NCI-H2107 (cell line): ENCODE measurements around the gene ITPR2.
"Not testable (repeated sequence)": the region's sequence is repeated elsewhere in the genome, so short reads cannot be mapped to it uniquely, and the experiment has no call there.

ENCODE experiments used
- DNase-seq: peaks from one replicate; lab custom pipeline; 2025; lab: John Stamatoyannopoulos, UW

Gene ITPR2

DNA sequence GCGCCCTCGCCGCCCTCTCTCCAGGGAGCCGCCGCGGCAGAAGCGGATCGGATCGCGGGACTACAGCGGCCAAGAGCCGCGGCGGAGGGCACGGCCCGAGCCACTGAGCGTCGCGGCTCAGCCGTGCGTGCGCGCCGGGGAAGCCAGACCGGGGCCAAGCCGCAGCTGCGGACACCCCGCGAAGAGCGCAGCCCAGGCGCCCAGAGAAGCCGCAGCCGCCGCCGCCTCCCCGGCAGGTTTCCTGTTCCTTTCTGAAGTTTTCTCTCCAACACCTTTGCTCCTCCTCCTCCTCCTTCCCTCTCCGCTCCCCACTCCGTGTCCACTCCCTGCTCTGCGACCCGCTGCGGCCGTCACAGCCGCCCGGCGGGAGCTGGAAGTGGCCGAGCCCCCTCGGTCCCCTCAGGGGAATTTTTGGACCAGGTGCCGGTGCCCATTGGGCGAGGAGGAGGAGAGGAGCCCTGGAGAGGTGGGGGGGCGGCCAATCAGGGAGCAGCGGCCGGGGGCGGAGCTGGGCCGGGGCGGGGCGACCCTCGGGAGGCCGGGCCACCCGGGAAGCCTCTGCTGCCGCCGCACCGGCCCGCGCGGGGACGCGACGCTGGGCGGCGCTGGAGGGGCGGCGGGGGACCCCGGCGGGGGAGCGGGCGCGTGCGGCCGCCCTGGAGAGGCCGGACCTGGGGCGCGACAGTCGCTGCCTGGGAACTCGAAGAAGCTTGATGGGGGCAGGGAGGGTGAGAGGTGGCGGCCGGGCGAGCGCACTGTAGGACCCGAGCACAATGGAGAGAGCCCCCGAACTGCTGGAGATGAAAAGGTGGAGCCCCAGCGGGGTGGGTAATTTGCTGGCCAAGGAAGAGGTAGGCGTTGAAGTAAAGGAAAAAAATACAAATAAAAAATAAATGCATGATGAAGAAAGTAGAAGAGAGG is at the start of gene ITPR2:
ITPR2 (minus strand) TSS at position 373 of the 921 bp plus-strand sequence. CDS start 413 bp downstream, outside the sequence.
- DNase-seq: peak; percentile 62

DNA sequence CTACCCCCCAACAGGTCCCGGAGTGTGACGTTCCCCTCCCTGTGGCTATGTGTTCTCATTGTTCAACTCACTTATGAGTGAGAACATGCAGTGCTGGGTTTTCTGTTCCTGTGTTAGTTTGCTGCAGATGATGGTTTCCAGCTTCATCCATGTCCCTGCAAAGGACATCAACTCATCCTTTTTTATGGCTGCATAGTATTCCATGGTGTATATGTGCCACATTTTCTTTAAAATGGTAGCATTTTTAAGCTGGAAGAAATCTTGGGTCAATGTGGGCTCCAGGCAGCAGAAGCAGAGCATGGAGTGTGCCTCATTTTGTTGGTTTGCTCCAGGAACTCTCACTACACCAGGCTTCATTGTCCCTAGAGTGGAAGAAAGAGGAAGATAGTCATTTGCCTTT is 47.6 kb upstream of the ITPR2 start:
- no peak for DNase-seq

DNA sequence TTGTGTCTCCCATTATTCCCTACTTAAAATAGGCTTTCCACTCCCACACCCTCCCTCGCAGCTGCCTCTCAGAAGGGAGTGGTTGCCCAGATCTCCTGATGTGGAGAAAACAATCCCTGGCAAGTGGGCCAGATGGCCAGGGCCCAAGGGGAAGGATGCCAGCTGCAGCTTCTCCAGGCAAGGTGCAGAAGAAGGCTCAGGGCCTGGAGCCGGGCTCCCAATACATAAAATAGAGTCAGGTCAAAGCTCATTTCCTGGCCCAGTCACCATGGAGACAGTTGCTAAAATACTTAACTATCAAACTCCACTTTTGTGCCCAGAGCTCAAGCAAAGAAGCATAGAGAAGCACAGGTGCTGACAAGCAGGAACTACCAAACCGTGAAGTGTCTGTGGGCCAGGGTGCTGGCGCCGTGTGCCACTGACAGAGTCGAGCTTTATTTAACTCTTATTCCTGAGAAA is 45.7 kb upstream of the ITPR2 start:
- peak; percentile 42 for DNase-seq

DNA sequence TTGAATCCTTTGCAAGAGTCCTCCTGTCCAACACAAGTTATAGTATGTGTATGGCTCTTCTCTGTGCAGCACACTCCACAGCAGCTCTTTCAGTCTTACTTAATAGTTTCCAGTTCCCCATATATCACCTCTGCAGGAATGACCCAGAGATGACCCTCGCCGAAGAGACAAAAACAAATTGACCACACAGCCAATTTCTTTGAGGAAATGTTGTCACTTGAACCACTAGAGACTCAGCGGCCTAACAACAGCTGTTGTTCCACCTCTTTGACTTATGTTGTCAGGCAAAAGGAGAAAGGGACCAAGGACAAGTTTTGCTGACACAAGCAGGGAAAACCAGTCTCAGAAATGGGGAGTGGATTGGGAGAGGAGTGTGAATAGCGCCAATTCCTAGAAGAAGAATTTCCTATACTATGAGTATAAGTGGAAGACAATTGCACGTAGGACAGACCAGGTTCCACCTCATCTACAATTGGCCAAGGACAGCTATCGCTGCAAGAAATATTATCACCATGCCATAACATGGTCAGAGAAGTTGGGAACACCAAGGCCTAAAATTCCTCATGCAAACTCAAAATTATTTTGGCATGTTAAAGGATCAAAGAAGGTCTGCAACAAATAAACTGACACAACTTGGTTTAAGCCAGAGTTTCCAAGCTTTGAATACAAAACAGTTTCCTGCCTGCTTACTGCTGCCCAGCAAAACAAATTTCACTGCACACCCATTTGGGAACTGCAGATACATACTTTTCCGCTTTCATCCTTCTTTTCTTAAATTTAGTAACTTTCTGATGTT is 41.7 kb upstream of the ITPR2 start:
- no peak for DNase-seq

DNA sequence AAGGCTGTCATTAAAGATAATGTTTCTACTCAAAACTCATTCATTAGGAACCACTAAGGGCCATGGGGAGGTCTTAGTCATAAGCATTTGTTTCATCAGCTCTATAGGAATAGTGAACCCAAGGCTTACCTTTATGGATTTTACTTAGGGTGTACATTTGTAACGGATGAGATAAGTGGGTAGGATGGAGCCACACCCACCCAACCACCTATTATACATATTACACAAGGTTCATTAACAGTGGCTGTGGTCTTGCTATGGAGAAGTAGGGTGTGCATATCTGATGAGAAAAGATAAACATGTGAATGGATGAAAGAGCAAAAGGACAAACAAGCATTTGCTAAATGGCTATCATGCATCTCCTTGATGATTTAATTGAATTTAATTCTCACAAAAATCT is 39.6 kb upstream of the ITPR2 start:
- peak; percentile 34 for DNase-seq

DNA sequence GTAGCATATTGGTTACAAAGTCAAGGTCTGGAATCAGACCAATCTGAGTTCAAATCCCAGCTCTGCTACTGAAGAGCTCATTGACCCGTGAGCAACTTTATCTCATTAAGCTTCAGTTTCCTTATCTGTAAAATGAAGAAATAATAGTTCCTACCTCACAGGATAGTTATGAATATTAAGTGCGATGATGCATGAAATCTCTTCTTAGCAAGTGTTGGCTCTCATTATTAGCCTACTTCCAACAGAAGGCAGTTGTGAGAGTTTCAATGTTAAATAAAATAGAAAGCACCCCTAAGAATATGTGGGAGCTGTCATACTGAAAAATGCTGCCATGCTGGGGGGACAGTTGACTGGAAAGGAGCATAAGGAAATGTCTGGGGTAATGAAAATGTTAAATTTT is 39.0 kb upstream of the ITPR2 start:
- DNase-seq: no peak

DNA sequence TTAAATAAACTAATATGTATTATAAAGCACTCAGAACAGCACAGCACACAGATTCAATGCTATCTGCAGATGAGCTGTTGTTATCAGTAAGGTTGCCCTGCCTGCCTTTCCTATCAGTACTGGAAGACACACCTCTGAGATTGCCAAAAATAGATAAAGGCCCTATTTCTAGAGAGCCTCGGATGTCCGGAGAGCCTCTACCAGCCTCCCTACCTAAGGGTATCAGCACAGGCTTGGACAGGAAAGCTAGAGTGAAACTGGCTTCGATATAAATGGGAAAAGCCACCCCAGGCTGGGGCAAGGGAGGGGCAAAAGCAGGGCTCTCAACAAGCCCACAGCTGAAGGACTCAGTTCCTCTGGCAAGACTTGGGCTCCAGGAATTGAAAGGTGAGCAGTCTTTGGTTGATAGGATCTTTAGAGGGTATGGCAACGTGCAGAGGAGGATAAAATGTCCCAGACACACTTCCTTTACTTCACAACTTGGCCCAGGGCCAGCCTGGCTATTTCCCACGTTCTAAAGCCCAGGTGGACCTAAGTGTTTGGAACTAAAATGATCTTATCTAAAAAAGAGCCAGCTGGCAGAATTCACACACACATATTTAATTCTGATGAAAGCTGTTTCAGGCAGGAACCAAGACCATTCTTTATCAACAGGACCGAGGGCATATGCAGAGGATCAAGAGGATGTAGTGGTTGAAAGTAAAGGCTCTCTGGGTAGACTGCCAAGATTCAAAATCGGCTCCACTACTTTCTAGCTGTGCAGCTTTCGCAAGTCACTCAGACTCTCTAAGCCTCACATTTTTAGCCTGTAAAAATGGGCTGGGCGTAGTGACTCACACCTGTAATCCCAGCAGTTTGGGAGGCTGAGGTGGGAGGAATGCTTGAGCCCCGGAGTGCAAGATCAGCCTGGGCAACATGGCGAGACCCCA is 37.8 kb upstream of the ITPR2 start:
- DNase-seq: peak; percentile 37

DNA sequence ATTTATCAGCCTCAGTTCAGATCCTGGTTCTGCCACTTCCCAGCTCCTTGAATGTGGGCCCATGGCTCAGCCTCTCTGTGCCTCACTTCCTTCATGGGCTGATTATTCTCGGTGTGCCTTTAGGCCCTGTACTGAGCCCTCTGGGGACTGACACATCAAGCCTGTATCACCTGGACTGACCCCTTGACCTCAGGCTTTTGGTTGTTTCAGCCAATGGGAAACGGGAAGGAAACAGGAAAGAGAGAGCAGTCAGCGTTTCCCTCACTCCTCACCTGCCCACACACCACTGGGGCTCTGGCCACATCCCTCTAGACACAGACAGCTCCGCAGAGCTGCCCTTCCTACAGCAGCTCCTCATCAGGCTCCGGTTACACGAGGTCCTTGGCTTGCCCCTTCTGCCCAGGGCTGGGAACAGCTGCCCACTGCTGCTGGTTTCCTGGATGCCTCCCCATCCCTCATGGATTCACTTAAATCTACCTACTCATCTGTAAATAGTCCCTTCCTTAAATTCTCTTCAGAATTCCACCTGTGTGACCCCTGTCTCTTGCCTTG is 37.0 kb upstream of the ITPR2 start:
- no peak for DNase-seq

DNA sequence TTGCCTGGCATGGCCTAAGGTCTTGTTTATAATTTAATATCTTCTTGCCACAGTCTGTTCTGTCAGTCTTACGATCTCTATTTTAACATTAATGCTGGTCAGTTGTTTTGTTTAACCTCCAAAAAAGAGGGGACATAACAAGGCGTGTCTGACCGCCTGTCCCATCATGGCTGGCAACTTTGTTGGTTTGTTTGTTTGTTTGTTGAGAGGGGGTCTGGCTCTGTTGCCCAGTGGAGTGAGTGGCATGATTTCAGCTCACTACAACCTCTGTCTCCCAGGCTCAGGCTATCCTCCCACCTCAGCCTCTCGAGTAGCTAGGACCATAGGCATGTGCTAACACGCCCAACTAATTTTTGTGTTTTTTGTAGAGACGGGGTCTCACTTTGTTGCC is 36.1 kb upstream of the ITPR2 start:
- no peak for DNase-seq

DNA sequence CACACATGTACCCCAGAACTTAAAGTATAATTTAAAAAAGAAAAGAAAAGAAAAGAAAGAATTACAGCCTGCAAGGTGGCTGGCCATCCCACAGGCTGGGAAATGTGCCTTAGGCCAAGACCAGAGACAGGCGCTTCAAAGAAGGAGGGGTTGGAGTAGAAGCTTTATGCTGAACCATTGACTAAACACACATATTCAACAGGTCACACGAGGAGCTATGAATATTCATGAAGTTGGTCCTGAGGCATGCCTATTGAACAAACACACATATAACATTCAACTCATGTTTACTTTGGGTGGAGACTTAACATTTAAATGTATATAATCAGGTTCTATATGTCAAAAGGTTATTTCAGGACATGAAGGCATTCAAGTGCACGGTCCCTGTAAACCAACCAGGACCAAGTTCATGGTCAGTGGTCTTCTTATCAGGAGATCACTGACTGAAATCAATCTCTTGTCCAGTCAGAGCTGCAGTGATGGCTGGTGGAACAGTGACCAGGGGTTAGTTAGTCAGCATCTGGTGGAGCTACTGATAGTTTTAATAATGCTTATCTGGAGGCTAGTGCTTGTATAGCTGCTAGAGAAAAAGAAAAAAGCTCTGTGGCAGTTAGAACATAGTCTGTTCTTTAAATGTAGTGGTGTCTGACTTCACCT is 35.6 kb upstream of the ITPR2 start:
- DNase-seq: no peak

DNA sequence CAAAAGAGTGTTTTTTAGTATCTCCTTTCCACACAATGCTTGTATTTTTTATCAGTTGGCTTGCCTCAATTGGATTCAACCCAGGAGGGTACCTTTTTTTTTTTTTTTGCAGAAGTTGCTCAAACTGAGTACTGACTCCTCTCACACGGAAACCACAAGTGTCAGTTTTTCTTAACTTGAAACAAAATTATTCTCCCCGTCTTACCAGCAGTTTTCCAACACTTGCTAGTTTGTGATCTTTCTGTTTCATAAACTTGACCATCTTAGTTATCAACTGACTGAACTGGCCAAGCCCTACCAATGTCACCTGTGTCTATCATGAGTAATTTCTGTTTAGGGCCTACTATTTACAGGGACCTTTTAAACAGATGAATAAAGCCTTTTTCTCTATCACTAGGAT is 34.1 kb upstream of the ITPR2 start:
- DNase-seq: no peak

DNA sequence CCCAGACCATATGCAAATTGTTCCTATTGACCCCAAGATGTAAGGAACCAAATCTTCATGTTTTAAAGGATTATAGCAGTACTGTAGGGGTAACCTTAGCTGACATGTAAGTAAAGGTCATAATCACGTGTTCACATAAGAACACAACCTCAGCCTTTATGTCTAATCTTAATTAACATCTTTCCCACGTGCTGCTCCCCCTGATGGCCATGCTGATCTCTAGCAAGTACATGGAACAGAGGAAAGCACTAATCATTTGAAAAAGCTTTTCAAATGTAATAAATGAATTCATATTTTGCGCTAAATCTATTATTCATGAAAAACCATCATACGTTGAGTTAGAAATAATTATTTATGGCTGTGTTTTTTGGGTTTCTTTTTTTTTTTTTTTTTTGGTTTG is 30.5 kb upstream of the ITPR2 start:
- DNase-seq: no peak

DNA sequence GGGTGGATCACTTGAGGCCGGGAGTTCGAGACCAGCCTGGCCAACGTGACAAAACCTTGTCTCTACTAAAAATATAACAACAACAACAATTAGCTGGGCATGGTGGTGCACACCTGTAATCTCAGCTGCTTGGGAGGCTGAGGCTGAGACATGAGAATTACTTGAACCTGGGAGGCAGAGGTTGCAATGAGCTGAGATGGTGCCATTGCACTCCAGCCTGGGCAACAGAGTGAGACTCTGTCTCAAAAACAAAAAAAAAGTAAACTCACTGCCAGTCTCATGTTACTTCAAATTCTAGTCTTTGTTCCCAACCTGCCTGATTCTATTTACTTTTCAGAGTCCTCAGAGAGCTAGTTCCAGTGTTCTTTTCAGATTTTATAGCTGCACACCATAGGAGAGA is 29.8 kb upstream of the ITPR2 start:
- DNase-seq: not testable (repeated sequence)

DNA sequence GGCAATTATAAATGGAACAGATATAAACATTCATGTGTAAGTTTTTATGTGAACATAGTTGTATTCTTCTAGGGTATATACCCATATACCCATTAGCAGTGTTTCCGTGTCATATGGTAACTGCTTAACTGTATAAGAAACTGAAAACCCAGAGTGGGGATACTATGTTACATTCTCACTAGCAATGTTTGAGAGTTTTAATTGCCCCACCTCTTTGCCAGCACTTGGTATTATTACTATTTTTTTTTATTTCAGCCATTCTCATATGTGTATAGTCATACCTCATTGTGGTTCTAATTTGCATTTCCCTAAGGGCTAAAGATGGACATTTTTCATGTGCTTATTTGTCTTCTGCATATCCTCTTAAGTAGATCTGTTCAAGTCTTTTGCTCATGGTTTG is 28.7 kb upstream of the ITPR2 start:
- no peak for DNase-seq

DNA sequence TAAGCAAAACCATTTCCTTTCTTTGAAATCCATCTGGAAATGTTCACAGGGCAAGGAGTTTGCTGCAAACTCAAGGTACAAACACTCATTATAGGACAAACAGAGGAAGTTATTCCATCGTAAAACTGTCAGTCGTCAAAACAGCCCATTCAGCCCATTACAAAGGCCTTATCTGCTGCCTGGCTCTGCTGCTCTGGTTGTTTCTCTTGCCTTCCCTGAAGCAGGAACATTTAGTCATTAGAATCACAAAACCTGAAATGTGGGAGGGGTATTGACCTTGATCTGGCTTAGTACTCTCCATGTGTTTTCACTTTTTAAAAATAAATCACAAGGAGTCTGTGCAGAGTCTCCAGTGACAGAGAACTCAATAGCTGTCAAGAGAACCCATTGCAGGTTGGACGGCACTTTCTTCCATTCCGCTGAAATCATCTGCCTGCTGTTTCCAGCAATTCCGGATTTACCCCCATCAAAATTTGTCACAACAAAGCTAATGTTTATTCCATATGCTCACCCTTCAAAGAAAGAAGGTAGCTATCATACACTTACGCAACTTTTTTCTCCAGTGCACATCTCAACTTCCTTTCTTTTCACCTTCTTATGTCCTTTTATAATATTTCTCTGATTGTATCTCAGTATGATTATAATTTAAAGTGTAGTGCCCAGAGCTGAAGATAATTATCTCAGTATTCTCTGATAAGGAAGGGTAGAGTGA is 24.6 kb upstream of the ITPR2 start:
- DNase-seq: no peak

DNA sequence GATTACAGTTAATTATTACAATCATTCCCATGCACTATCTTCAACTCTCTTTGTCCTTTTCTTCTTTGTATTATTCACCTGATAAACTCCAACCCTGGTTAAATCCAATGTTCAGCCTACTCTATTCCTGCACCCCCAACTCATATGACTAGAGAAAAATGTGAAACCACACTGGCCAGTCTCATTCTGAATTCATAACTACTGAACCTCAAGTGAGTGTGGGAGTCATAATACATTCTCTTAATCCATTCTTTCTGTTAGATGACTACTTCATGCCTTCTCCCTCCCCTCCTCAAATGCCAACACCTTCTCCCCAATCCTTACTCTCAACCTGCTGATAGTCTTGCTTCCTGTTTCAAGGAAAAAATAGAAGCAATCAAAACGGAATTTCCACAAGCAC is 22.3 kb upstream of the ITPR2 start:
- DNase-seq: no peak

DNA sequence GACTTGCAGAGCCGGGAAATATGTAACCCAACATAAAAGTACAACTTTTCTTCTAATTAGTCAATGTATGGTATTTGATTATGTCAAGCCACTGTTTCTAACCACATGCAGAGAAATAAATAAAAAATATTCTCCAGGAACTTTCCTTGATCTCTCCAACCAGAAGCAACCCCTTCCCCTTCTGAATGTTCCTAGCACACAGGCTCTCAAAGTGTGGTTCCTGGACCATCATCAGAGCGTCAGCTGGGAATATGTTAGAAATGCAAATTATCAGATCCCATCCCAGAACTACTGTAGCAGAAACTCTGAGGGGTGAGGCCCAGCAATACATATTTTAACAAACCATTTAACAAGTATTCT is 21.0 kb upstream of the ITPR2 start:
- DNase-seq: no peak

DNA sequence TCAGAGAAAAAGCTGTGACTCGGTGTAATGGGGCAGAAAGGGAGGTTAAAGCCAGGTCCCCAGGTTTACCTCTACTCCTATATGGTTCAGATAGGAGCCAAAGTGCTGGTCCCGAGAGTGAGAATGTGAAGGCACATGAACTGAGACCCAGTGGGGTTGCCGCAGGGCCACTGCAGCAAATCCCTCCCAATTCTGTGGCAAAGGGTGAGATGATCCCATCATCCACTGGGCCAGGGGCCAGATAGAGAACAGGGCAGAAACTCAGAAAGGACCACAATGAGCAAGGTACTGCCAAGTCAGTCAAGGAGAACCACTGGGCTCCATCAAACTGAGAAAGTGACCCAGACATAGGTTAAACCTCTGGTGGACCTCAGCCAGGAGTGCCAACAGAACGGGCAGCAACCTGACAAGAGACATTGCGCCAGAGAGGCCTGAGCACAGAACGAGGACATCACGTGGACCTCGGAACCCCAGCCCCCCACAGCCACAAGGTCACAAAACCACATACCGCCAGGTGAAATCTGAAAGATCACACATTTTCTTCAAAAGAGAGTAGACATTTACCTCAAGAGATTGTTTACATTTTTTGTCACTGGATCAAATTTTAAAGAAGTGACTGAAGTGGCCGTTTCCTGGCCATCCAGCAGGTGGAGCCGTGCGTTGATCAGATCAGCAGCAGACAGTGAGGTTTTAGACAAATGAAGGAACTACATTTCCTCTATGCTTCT is 20.5 kb upstream of the ITPR2 start:
- no peak for DNase-seq

DNA sequence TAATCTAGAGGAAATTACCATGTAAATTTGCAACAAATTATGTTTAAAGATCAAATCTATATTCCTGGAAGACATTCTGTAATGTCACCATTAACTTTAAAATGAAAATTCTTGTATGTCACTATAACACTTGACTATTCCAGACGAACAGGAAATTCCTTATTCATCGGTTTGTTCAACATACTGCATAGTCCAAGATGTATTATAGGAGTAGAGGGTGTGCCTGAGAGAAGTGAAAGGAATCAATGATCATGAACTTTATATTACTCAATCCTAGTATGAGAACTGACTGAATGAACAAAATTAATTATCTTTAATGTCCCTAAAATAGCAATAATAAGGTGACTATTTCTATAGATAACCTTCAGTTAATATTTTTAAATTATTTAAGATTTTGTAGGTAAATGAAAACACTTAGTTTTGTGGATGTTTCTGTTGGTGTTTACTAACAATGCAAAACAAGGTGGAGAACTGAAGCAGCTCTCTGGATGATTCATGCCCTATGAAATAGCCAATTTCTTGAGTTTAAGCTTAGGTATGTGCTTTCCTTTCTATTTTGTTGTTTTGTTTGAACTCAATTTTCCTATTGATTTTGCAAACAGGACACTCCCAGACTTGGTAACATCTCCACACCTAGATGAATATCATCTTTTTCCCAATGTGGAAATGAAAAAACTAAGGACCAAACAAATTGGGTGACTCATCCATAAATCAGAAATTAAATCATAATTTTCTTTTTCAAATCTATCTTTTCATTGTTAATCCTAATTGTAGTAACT is 18.2 kb upstream of the ITPR2 start:
- DNase-seq: no peak
